HepG2 (cell line): ENCODE data around the gene EEA1. TPM values are rescaled to one million over a fixed set of nuclear protein-coding genes. Genes with fewer than 3 reads are reported as not detected.
A peak's percentile ranks its signal among the peaks of the same experiment; 100 is the strongest.

Experiments
- ARID4A ChIP-seq: sonication (generic); formaldehyde crosslinking; IDR thresholded peaks from 2 replicates; pipeline ENCODE4 v1.5.0; 2020; ENCODE audit warnings: mild to moderate bottlenecking, missing genetic modification reagents, borderline replicate concordance
- CEBPG ChIP-seq: IDR thresholded peaks from 2 replicates; pipeline ENCODE4 v1.6.1; 2016
- MAFK ChIP-seq, 2 experiments: IDR thresholded peaks in 1 of 2; conservative IDR thresholded peaks in 1 of 2; 2 replicates each; pipeline ENCODE4 v1.6.1; 2011; ENCODE audit warnings: improper control_type of control experiment in 2 of 2, low read length in 2 of 2
- MAX ChIP-seq: IDR thresholded peaks from 2 replicates; pipeline ENCODE4 v1.6.1; 2012; ENCODE audit warnings: inconsistent platforms
- NONO ChIP-seq, 2 experiments: fragments of 450-650 bp in 1 of 2; sonication (generic) in 1 of 2; formaldehyde crosslinking in 1 of 2; IDR thresholded peaks in 1 of 2; conservative IDR thresholded peaks in 1 of 2; 2 replicates each; pipeline versions ENCODE4 v1.6.1 to v1.8.0; 2017 to 2022; ENCODE audit warnings: mild to moderate bottlenecking in 1 of 2, missing genetic modification reagents in 1 of 2, moderate library complexity in 1 of 2
- PBX3 ChIP-seq: sonication (generic); formaldehyde crosslinking; IDR thresholded peaks from 2 replicates; pipeline ENCODE4 v1.8.1; 2023; ENCODE audit warnings: missing genetic modification reagents, inconsistent platforms, borderline replicate concordance
- RFXAP ChIP-seq: sonication (generic); formaldehyde crosslinking; IDR thresholded peaks from 2 replicates; pipeline ENCODE4 v1.4.0; 2020; ENCODE audit warnings: missing genetic modification reagents, borderline replicate concordance
- SRSF9 ChIP-seq: fragments of 200-400 bp; formaldehyde crosslinking; IDR thresholded peaks from 2 replicates; pipeline ENCODE4 v1.6.1; 2018; ENCODE audit warnings: borderline replicate concordance, mild to moderate bottlenecking, low read depth, low read length; ENCODE audit not compliant: insufficient read depth, poor library complexity, severe bottlenecking
- TP53 ChIP-seq: sonication (generic); formaldehyde crosslinking; conservative IDR thresholded peaks from 2 replicates; pipeline ENCODE4 v1.4.0; 2020; ENCODE audit warnings: missing genetic modification reagents
- ZBTB4 ChIP-seq: sonication (generic); formaldehyde crosslinking; IDR thresholded peaks from 2 replicates; pipeline ENCODE4 v1.4.0; 2020; ENCODE audit warnings: missing genetic modification reagents, mild to moderate bottlenecking, borderline replicate concordance
- ZBTB46 ChIP-seq: sonication (generic); formaldehyde crosslinking; IDR thresholded peaks from 2 replicates; pipeline ENCODE4 v1.4.0; 2020; ENCODE audit warnings: mild to moderate bottlenecking, missing genetic modification reagents, borderline replicate concordance
- ZNF207 ChIP-seq: fragments of 450-650 bp; IDR thresholded peaks from 2 replicates; pipeline ENCODE4 v1.6.1; 2016; ENCODE audit warnings: antibody characterized with exemption, borderline replicate concordance
- ZNF800 ChIP-seq: sonication (generic); formaldehyde crosslinking; IDR thresholded peaks from 2 replicates; pipeline ENCODE4 v1.4.0; 2020; ENCODE audit warnings: missing genetic modification reagents
- polyA plus RNA-seq, 8 experiments: library from polyadenylated mRNA; depleted of rRNA in 3 of 8; stranded (reverse) in 7 of 8; unstranded in 1 of 8; fragments of >200 nt; fragmentation: Illumina TruSeq in 4 of 8; extraction: Trizol in 4 of 8; gene quantifications; 2 replicates each; pipeline versions ENCODE4 v1.2.1 to v1.2.3, GENCODE V29; 2011 to 2016; ENCODE audit warnings: low read depth in 4 of 8, missing spikeins in 1 of 8, mixed read lengths in 1 of 8; ENCODE audit not compliant: insufficient read depth in 1 of 8
- total RNA-seq, 5 experiments: library from RNA; depleted of rRNA; stranded (reverse); fragments of >200 nt; fragmentation: Illumina TruSeq; extraction: Trizol; gene quantifications; 2 replicates each; pipeline ENCODE4 v1.2.3, GENCODE V29; 2016; ENCODE audit warnings: low read depth in 1 of 5

Gene EEA1
- total and polyA plus RNA-seq, 2 of the 13 experiments (the other 11 are each of a cell fraction or from before 2014, with no cell fraction given) = 5.0 to 19.3 TPM

- TF ChIP-seq ZNF800 (CRISPR knock-in tag) (no peak), MAFK (conservative IDR thresholded peaks at IDR 0.05 in 1 of 2, IDR thresholded peaks at IDR 0.05 in 1 of 2; ENCODE audit: low read length in 2 of 2) (no peak), TP53 (CRISPR knock-in tag) (no peak), NONO (IDR thresholded peaks at IDR 0.05) (no peak), NONO (CRISPR knock-in tag; conservative IDR thresholded peaks at IDR 0.05) (no peak), PBX3 (CRISPR knock-in tag) (no peak), ZNF207 (no peak), ZBTB46 (CRISPR knock-in tag) (no peak), MAX (no peak), ZBTB4 (CRISPR knock-in tag) (no peak), RFXAP (no peak), ARID4A (CRISPR knock-in tag) (no peak), CEBPG (CRISPR knock-in tag) (0 out of 2 replicates have a peak, but pooled peaks have one; percentile 27), SRSF9 (no peak)
Observed at GRCh38 chr12:92927436-92928281, 1.4 kb downstream of the EEA1 start (continued).
